Heart left ventricle (tissue), 16 donors: ENCODE results near the gene PCSK6. TPM values are rescaled to one million over a fixed set of nuclear protein-coding genes. Genes with fewer than 3 reads are reported as not detected.
A peak's percentile ranks its signal among the peaks of the same experiment; 100 is the strongest.

Experiments used
- ATAC-seq, 4 donors: fragments of 200-7000 bp; cut with Tn5 transposase; one replicate each; pipeline ENCODE4 v1.9.1; 2020 to 2022; ENCODE audit warnings: moderate library complexity in 4 of 4, mild to moderate bottlenecking in 3 of 4, moderate number of reproducible peaks in 1 of 4
- DNase-seq, 5 donors: peaks; one replicate each; pipeline ENCODE4 v3.0.0-alpha.2; 2020
- H3K27ac ChIP-seq, 12 donors: fragments of 200-600 bp; sonication (generic) in 4 of 12; one replicate each; pipeline versions ENCODE4 v1.5.0 to v1.8.0; 2016 to 2022; ENCODE audit warnings: mild to moderate bottlenecking in 2 of 12
- H3K27me3 ChIP-seq, 9 donors: fragments of 200-600 bp; sonication (generic) in 2 of 9; one replicate each; pipeline versions ENCODE4 v1.5.1 to v1.8.0; 2016 to 2022; ENCODE audit warnings: mild to moderate bottlenecking in 3 of 9
- H3K36me3 ChIP-seq, 9 donors: fragments of 200-600 bp; sonication (generic) in 2 of 9; one replicate each; pipeline versions ENCODE4 v1.5.0 to v1.8.0; 2018 to 2022; ENCODE audit warnings: mild to moderate bottlenecking in 2 of 9
- H3K4me1 ChIP-seq, 12 donors: fragments of 200-600 bp; sonication (generic) in 4 of 12; one replicate each; pipeline versions ENCODE4 v1.5.0 to v1.8.0; 2016 to 2022; ENCODE audit warnings: mild to moderate bottlenecking in 3 of 12
- H3K4me3 ChIP-seq, 12 donors: fragments of 200-600 bp; sonication (generic) in 4 of 12; one replicate each; pipeline versions ENCODE4 v1.5.0 to v1.8.0; 2017 to 2022; ENCODE audit warnings: mild to moderate bottlenecking in 9 of 12, moderate library complexity in 4 of 12
- H3K9me3 ChIP-seq, 12 donors: fragments of 200-600 bp; sonication (generic) in 4 of 12; one replicate each; pipeline versions ENCODE4 v1.5.0 to v1.8.0; 2016 to 2022; ENCODE audit warnings: mild to moderate bottlenecking in 1 of 12
- POLR2A ChIP-seq, 2 donors: fragments of 450-650 bp; IDR thresholded peaks; one replicate each; pipeline ENCODE4 v1.6.1; 2017; ENCODE audit warnings: antibody characterized with exemption in 2 of 2, mild to moderate bottlenecking in 2 of 2, moderate library complexity in 2 of 2
- WGBS, 4 donors: extraction: QIAGEN DNeasy Blood & Tissue Kit in 2 of 4; methylation state at CpG; one replicate each; pipeline versions ENCODE4 v1.1.5 to v1.1.7; 2013 to 2018; 5-methylcytosine and 5-hydroxymethylcytosine counted together
- intact Hi-C, 10 donors: fragments of 100-400 bp; cut with DNase I; formaldehyde crosslinking; loops; one replicate each; pipeline versions ENCODE4 v1.11.1 to v1.14.2; 2022
- polyA plus RNA-seq, 2 donors: library from polyadenylated mRNA; stranded (reverse); fragments of 200-250 nt; gene quantifications; one replicate each; pipeline ENCODE4 v1.2.3, GENCODE V29; 2013
- total RNA-seq, 9 donors: library from RNA; depleted of rRNA in 2 of 9; stranded (reverse); fragments of >200 nt in 2 of 9; fragmentation: NEBNext Ultra II Directional in 3 of 9; extraction: Animal tissue kit (Norgen Biotek cat#: 25700) in 3 of 9; gene quantifications; one replicate each; pipeline versions ENCODE4 v1.1.0 to v1.2.4, GENCODE V29; 2016 to 2023
- TF ChIP-seq, protein P1 (sequence below), 12 donors: fragments of 200-600 bp; sonication (generic) in 4 of 12; IDR thresholded peaks; one replicate each; pipeline versions ENCODE4 v1.5.0 to v1.8.0; 2018 to 2022; ENCODE audit warnings: antibody characterized with exemption in 12 of 12, mild to moderate bottlenecking in 5 of 12
- donor health status: ischemic (EF 13 %, LVEDD 7.1; RV severe dilation, severe dysfunction).
- donor health status: healthy with polysubstance abuse.
- donor health status: DM: no; HTN: yes; CAD: no.
- donor health status: DM: no; HTN: no; CAD: no.
- donor health status: ischemic (EF 25% LVEDD 6.9; RV normal size, moderate dysfunction).
- donor health status: ischemic (EF 25% LVEDD 5.7; RV mildly dilated, moderate dysfunction).
- donor health status: healthy.
- donor health status: DM: yes; HTN: yes; CAD: no.
- donor health status: ischemic (EF 35%, LVEDD 5.7; RV mildly dilated, moderate dysfunction).
- donor health status: nonischemic (EF 11% LVEDD 7.7; RV severe dilation, severe dysfunction).
- donor health status: DM: yes; HTN: yes; CAD: no.
- donor health status: PGD.
- donor health status: ischemic (EF 29% LVEDD 5.4; RV normal size, mild dysfunction).
- donor health status: nonischemic (EF 23%, LVEDD 6.1; RV moderate dilation, normal function).

PCSK6 gene
- total and polyA plus RNA-seq, 11 donors = 7.3 to 41.7 (median 22.3) TPM

DNA sequence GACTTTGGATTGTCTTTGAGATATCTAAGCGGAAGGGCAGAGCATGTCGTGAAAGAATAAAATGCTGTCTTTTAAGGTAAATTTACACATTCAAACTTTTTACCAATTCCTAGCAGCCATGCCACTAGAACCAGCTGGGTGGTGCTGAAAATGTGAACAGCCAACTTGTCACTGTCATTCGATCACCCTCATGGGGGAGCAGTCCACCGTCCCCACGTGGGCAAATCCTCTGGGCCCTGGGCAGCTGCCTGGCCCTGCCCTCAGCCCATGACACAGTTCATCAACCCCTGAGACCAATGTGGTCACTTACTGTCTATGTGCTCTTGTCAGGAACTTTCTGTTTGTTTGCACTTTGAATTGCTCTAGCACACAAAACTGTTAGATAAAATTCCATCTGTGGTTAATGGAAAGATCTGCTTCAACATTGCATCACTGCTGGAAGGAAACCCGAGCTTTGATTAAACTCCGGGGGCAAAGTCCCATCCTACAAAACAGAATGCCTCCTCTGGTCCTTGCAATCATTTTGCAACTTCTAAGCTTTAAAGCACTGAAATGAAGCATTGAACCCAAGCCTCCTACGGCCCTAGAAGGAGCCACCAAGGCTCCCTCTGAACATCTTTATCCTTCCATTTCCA is 50.1 kb downstream of the PCSK6 start:
- no peaks in the 10 kb centered on the region for H3K36me3 ChIP-seq
- DNase-seq (no peak), ATAC-seq (peak; percentile 50 to 66 (median 59))
- no peaks in the 10 kb centered on the region for H3K27me3 ChIP-seq
- TF ChIP-seq, protein P1, sequence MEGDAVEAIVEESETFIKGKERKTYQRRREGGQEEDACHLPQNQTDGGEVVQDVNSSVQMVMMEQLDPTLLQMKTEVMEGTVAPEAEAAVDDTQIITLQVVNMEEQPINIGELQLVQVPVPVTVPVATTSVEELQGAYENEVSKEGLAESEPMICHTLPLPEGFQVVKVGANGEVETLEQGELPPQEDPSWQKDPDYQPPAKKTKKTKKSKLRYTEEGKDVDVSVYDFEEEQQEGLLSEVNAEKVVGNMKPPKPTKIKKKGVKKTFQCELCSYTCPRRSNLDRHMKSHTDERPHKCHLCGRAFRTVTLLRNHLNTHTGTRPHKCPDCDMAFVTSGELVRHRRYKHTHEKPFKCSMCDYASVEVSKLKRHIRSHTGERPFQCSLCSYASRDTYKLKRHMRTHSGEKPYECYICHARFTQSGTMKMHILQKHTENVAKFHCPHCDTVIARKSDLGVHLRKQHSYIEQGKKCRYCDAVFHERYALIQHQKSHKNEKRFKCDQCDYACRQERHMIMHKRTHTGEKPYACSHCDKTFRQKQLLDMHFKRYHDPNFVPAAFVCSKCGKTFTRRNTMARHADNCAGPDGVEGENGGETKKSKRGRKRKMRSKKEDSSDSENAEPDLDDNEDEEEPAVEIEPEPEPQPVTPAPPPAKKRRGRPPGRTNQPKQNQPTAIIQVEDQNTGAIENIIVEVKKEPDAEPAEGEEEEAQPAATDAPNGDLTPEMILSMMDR (IDR thresholded peaks at IDR 0.05) = no peak
- no peak for TF ChIP-seq POLR2A (IDR thresholded peaks at IDR 0.05)
- intact Hi-C loops = loop anchor here in 1 of 10 donors (10.0 kb wide), 1 partner anchor 55 kb away; no protein-coding TSS in a partner anchor
- 61 to 71% (median 63%) methylated on average over 8 of the region's 8 CpGs for WGBS, 4 donors
- peaks cover 0 to 37% (median 8%) of the 10 kb centered on the region in 12 donors for H3K4me1 ChIP-seq
- peak overlapping the region in 4 of 12 donors; percentile 3 to 29 (median 16) for H3K4me3 ChIP-seq
- peak overlapping the region; percentile 16 to 72 (median 42) for H3K27ac ChIP-seq
- H3K9me3 ChIP-seq = no peaks in the 10 kb centered on the region

GRCh38 chr15:101438482-101439284 is 50.8 kb downstream of the PCSK6 start:
- Histone ChIP-seq H3K4me3 (no peak overlapping the region), H3K36me3 (no peaks in the 10 kb centered on the region), H3K27me3 (no peaks in the 10 kb centered on the region), H3K27ac (peak overlapping the region in 11 of 12 donors; percentile 16 to 72 (median 47)), H3K4me1 (peaks cover 0 to 33% (median 8%) of the 10 kb centered on the region in 12 donors), H3K9me3 (no peaks in the 10 kb centered on the region)
- TF ChIP-seq, protein P1 (IDR thresholded peaks at IDR 0.05) = no peak
- no peak for TF ChIP-seq POLR2A (IDR thresholded peaks at IDR 0.05)
- ATAC-seq (no peak), DNase-seq (no peak)
- 76 to 84% (median 81%) methylated on average over 21 of the region's 21 CpGs for WGBS, 4 donors
- intact Hi-C loops = loop anchor here in 1 of 10 donors (10.0 kb wide), 1 partner anchor 54 kb away; no protein-coding TSS in a partner anchor

- H3K9me3 ChIP-seq = no peaks in the 10 kb centered on the region
- DNase-seq = no peak
- no peak for ATAC-seq
- intact Hi-C loops = loop anchor here in 1 of 10 donors (10.0 kb wide), 1 partner anchor 53 kb away; no protein-coding TSS in a partner anchor
- no peak overlapping the region for H3K4me3 ChIP-seq
- no peaks in the 10 kb centered on the region for H3K27me3 ChIP-seq
- peak overlapping the region in 3 of 12 donors; percentile 31 to 72 (median 32) for H3K27ac ChIP-seq
- H3K36me3 ChIP-seq = no peaks in the 10 kb centered on the region
- WGBS, 4 donors = 77 to 87% (median 82%) methylated on average over 19 of the region's 19 CpGs
- TF ChIP-seq, protein P1 (IDR thresholded peaks at IDR 0.05) = no peak
- TF ChIP-seq POLR2A (IDR thresholded peaks at IDR 0.05) = no peak
- H3K4me1 ChIP-seq = peaks cover 0 to 28% (median 8%) of the 10 kb centered on the region in 12 donors
These were observed 51.7 kb downstream of the PCSK6 start for GRCh38 chr15:101437618-101438481.
